GM20000 (cell line): ENCODE results near the gene C15orf61.

Experiments
- DNase-seq: peaks from one replicate; pipeline ENCODE4 v3.0.0; 2012; ENCODE audit warnings: low spot score
- TF ChIP-seq, protein P1 (sequence below): IDR thresholded peaks from 2 replicates; pipeline ENCODE4 v1.5.1; 2012; ENCODE audit warnings: mild to moderate bottlenecking, control low read depth; ENCODE audit errors: extremely low read depth, missing control alignments

Gene C15orf61

DNA sequence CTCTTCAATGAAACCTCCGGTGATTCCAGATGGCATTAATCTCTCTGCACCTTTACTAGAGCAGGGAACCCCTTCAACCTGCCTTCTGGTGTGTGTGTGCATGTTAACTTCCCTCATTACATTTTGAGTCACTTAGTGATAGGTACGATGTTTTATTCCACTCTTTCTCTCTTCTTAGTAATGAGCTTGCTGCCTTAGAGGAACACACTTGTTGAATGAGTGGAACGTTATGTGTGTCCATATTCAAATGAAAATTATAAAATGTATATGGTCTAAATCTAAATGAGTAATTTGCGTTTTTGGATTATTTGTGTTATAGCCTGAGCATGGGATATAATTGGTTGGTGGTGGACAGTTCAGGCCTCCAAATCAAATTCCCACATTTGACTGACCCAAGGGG lies 33.6 kb downstream of the C15orf61 start:
- TF ChIP-seq, protein P1, sequence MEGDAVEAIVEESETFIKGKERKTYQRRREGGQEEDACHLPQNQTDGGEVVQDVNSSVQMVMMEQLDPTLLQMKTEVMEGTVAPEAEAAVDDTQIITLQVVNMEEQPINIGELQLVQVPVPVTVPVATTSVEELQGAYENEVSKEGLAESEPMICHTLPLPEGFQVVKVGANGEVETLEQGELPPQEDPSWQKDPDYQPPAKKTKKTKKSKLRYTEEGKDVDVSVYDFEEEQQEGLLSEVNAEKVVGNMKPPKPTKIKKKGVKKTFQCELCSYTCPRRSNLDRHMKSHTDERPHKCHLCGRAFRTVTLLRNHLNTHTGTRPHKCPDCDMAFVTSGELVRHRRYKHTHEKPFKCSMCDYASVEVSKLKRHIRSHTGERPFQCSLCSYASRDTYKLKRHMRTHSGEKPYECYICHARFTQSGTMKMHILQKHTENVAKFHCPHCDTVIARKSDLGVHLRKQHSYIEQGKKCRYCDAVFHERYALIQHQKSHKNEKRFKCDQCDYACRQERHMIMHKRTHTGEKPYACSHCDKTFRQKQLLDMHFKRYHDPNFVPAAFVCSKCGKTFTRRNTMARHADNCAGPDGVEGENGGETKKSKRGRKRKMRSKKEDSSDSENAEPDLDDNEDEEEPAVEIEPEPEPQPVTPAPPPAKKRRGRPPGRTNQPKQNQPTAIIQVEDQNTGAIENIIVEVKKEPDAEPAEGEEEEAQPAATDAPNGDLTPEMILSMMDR, result no peak
- no peak for DNase-seq

DNA sequence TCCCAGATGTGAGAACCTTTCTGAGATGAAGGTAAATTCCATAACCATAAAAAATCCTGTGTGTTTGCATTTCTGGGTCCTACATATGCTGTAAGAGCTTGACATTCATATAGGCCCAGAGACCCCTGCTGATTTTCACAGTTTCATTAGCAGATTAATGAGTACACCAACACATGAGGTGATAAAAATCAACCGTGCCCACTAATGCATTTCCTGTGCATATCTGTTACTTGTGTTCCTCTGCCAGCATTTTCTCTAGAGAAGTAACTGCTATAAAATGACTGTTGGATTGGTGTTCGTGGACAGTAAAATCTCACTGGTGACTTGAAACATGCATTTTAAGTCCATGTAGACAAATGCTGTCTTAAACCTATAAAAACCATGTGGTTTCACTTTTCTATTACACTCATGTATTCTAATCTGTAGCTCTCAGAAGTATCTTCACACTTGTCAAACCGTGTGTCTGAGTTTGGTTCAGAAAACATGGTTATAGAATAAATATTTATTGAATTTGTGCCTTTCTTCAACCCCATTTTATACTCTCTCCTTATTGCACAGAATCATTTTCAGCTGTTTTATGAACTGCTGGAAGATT lies 36.1 kb downstream of the C15orf61 start:
- no peak for DNase-seq

DNA sequence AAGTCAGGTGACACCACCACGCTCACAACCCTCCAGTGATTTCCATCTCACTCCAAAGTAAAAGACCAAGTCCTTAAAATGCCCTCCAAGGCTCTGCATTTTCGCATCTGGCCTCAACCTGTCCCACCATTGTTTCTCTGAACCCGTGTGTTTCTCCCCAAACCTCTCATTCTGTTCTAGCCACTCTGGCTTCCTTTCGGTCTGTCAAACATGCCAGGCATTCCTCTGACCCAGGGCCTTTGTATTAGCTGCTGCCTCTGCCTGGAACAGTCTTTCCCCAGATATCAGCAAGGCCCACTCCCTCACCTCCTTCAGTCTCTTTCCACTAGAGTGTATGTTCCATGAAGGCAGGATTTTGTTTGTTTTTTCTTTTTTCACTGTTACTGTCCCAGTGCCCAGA lies 37.6 kb downstream of the C15orf61 start:
- TF ChIP-seq, protein P1, result no peak

More for the DNA sequence above, 36.1 kb downstream of the C15orf61 start:
- TF ChIP-seq, protein P1, result no peak

DNA sequence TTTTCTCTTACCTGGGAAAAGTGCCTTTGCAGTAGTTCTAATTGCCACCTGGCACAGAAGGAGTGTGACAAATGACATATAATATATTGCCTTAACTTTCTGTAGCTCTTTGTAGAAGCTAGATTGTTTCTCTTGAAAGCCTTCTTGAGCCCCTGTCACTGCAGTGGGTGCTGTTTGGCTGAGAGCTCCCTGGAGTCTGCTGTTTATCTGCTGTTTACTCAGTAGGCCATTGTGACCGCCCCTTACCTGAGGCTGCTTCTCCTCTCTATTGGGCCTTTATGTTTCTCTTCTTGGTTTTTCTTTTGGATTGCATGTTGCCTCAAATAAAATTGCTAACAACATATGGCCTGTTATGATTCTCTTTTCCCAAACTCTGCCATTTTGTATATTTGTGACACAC lies 38.2 kb downstream of the C15orf61 start:
- no peak for DNase-seq
- TF ChIP-seq, protein P1, result no peak

More for the DNA sequence above, 37.6 kb downstream of the C15orf61 start:
- DNase-seq, result no peak

DNA sequence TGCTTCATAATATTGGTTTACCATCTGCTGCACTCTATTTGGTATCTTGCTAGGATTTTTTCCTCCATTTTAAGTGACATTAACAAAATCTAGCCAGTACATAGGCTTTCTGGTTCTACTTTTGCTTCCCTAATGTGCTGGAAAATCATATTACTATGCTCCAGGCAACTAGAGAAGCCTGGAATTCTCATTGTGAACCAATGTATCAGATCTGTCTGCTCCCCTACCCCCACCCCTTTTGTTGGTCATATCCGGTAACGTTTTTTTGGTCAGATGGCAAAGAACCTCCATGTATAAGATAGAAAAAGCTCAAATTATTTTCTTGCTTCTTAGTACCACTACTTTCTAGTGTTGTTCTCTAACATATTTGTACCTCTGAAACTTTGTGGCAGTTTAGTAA lies 38.6 kb downstream of the C15orf61 start:
- no peak for DNase-seq
- TF ChIP-seq, protein P1, result no peak

DNA sequence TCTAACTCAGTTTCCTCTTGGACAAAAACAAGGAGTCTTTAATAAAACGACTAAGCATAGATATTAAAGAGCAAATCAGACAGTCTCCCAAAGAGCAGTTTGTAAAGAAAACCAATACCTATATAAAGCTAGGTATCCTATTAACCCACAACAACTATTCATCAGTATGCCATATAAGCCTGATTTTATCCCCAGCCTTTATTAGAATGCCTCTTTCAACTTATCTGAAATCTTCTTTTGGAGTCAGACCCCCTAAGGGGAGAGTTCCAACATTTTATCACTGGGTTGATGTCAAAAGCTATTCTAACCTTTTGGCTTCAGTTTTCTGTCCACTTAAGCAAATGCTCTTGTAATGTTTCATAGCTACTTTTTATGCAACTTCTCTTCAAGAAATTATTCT lies 39.4 kb downstream of the C15orf61 start:
- TF ChIP-seq, protein P1, result no peak
- DNase-seq, result no peak

DNA sequence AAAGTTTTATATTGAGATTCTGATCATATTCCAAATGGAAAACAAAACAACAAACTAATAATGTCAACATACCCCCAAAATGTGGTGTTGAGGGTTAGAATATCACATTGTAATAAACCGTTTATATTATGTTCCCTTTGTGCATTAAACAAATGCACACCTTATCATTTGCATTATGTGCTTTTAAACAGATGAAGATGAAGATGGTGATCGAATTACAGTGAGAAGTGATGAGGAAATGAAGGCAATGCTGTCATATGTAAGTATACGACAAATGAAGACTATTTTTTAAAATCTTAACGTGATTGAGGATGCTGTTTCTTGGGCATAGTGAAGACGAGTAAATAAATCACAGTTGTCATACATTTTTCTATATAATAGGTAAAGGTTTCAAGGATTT lies 42.2 kb downstream of the C15orf61 start:
- DNase-seq, result no peak
- TF ChIP-seq, protein P1, result no peak
